Measurements from ENCODE around the gene SPACA1. TPM values are rescaled to one million over a fixed set of nuclear protein-coding genes. Genes with fewer than 3 reads are reported as not detected.
"Not testable (repeated sequence)": the region's sequence is repeated elsewhere in the genome, so short reads cannot be mapped to it uniquely, and the experiment has no call there.

Gene SPACA1
- not detected for polyA plus RNA-seq (2013, experiment 1 of 2)
- not detected for polyA plus RNA-seq (2013, experiment 2 of 2)

- Histone ChIP-seq H3K4me2 (ENCODE audit: insufficient read depth, low read length, poor library complexity, severe bottlenecking) (no peak within 1 kb of the TSS), H3K23ac (ENCODE audit: low read depth, low read length, poor library complexity) (peak within 1 kb of the TSS; percentile 48), H3K4me3 (ENCODE audit: low read length in 2 of 2) (no peak within 1 kb of the TSS), H2BK12ac (ENCODE audit: low read length) (no peak within 1 kb of the TSS), H3K4me1 (ENCODE audit: control insufficient read depth in 2 of 2, insufficient read depth in 1 of 2, low read depth in 1 of 2, low read length in 2 of 2) (peaks cover 0 to 5% of the 10 kb centered on the region in 2 donors), H3K9ac (ENCODE audit: low read depth, low read length, poor library complexity) (peak within 1 kb of the TSS; percentile 21), H3K14ac (ENCODE audit: low read length) (peak within 1 kb of the TSS; percentile 94), H3K36me3 (replicated peaks in 1 of 2; ENCODE audit: control insufficient read depth in 2 of 2, insufficient read depth in 2 of 2, low read length in 2 of 2) (no peaks in the 10 kb centered on the region), H4K91ac (ENCODE audit: low read depth, low read length, poor library complexity) (no peak within 1 kb of the TSS), H3K79me1 (ENCODE audit: low read depth, low read length) (no peaks in the 10 kb centered on the region), H2BK15ac (ENCODE audit: low read length) (no peak within 1 kb of the TSS), H4K8ac (ENCODE audit: low read depth, low read length) (no peak within 1 kb of the TSS), H2AFZ (ENCODE audit: low read length) (no peak within 1 kb of the TSS), H3K27me3 (ENCODE audit: control insufficient read depth in 3 of 3, insufficient read depth in 3 of 3, low read depth in 1 of 3, low read length in 3 of 3) (no peaks in the 10 kb centered on the region), H2BK5ac (ENCODE audit: low read length) (peak within 1 kb of the TSS; percentile 54), H3K4ac (ENCODE audit: low read length) (peak within 1 kb of the TSS; percentile 66), H2BK120ac (ENCODE audit: low read depth, low read length) (no peak within 1 kb of the TSS), H2AK5ac (ENCODE audit: low read depth, low read length) (peak within 1 kb of the TSS; percentile 97), H3K9me3 (replicated peaks in 1 of 2; ENCODE audit: control insufficient read depth in 2 of 2, insufficient read depth in 1 of 2, low read depth in 1 of 2, low read length in 2 of 2) (peaks cover 0 to 5% of the 10 kb centered on the region in 2 donors), H3K27ac (replicated peaks; ENCODE audit: low read length) (no peak within 1 kb of the TSS), H3K18ac (ENCODE audit: low read length) (peak within 1 kb of the TSS; percentile 52)
- no peak for DNase-seq (ENCODE audit: low spot score)
- WGBS, 2 donors (ENCODE audit: extremely low coverage in 2 of 2, insufficient read length in 2 of 2, insufficient replicate concordance in 1 of 2): no CpG with 5 or more reads among the region's 77 CpGs
Observed at GRCh38 chr6:88047510-88048150, at the start of gene SPACA1. Gene SPACA1, plus strand, starts transcription at chr6:88047841. Its CDS starts 65 bp downstream, at chr6:88047906.

- DNase-seq (ENCODE audit: low spot score): no peak
- H3K9ac ChIP-seq (ENCODE audit: low read depth, low read length, poor library complexity): no peak overlapping the region
- no peak overlapping the region for H4K8ac ChIP-seq (ENCODE audit: low read depth, low read length)
- H3K4me1 ChIP-seq (ENCODE audit: control insufficient read depth in 2 of 2, insufficient read depth in 1 of 2, low read depth in 1 of 2, low read length in 2 of 2): no peaks in the 10 kb centered on the region
- no peaks in the 10 kb centered on the region for H3K36me3 ChIP-seq (replicated peaks in 1 of 2; ENCODE audit: control insufficient read depth in 2 of 2, insufficient read depth in 2 of 2, low read length in 2 of 2)
- no peaks in the 10 kb centered on the region for H3K79me1 ChIP-seq (ENCODE audit: low read depth, low read length)
- H3K4me3 ChIP-seq (ENCODE audit: low read length in 2 of 2): no peak overlapping the region
- H3K4ac ChIP-seq (ENCODE audit: low read length): no peak overlapping the region
- no peak overlapping the region for H3K23ac ChIP-seq (ENCODE audit: low read depth, low read length, poor library complexity)
- no CpG with 5 or more reads among the region's 1 CpG for WGBS, 2 donors (ENCODE audit: extremely low coverage in 2 of 2, insufficient read length in 2 of 2, insufficient replicate concordance in 1 of 2)
- H2BK12ac ChIP-seq (ENCODE audit: low read length): no peak overlapping the region
- H4K91ac ChIP-seq (ENCODE audit: low read depth, low read length, poor library complexity): no peak overlapping the region
- no peak overlapping the region for H3K18ac ChIP-seq (ENCODE audit: low read length)
- H3K14ac ChIP-seq (ENCODE audit: low read length): no peak overlapping the region
- no peak overlapping the region for H2BK5ac ChIP-seq (ENCODE audit: low read length)
- no peak overlapping the region for H2AFZ ChIP-seq (ENCODE audit: low read length)
- no peak overlapping the region for H3K27ac ChIP-seq (replicated peaks; ENCODE audit: low read length)
- H2BK120ac ChIP-seq (ENCODE audit: low read depth, low read length): no peak overlapping the region
- no peak overlapping the region for H2AK5ac ChIP-seq (ENCODE audit: low read depth, low read length)
- H2BK15ac ChIP-seq (ENCODE audit: low read length): no peak overlapping the region
- H3K9me3 ChIP-seq (replicated peaks in 1 of 2; ENCODE audit: control insufficient read depth in 2 of 2, insufficient read depth in 1 of 2, low read depth in 1 of 2, low read length in 2 of 2): no peaks in the 10 kb centered on the region
- H3K27me3 ChIP-seq (ENCODE audit: control insufficient read depth in 3 of 3, insufficient read depth in 3 of 3, low read depth in 1 of 3, low read length in 3 of 3): no peaks in the 10 kb centered on the region
- H3K4me2 ChIP-seq (ENCODE audit: insufficient read depth, low read length, poor library complexity, severe bottlenecking): no peak overlapping the region
Observed at GRCh38 chr6:88000713-88001112, 46.9 kb upstream of the SPACA1 start.

- H3K23ac ChIP-seq (ENCODE audit: low read depth, low read length, poor library complexity); H2BK120ac ChIP-seq (ENCODE audit: low read depth, low read length); H3K27ac ChIP-seq (replicated peaks; ENCODE audit: low read length); H3K14ac ChIP-seq (ENCODE audit: low read length); H3K9ac ChIP-seq (ENCODE audit: low read depth, low read length, poor library complexity); H3K4me1 ChIP-seq (ENCODE audit: control insufficient read depth in 2 of 2, insufficient read depth in 1 of 2, low read depth in 1 of 2, low read length in 2 of 2); H2BK5ac ChIP-seq (ENCODE audit: low read length); H2BK15ac ChIP-seq (ENCODE audit: low read length); H3K4me3 ChIP-seq (ENCODE audit: low read length in 2 of 2); H2AK5ac ChIP-seq (ENCODE audit: low read depth, low read length); DNase-seq (ENCODE audit: low spot score); H2AFZ ChIP-seq (ENCODE audit: low read length); H3K36me3 ChIP-seq (replicated peaks in 1 of 2; ENCODE audit: control insufficient read depth in 2 of 2, insufficient read depth in 2 of 2, low read length in 2 of 2); H3K9me3 ChIP-seq (replicated peaks in 1 of 2; ENCODE audit: control insufficient read depth in 2 of 2, insufficient read depth in 1 of 2, low read depth in 1 of 2, low read length in 2 of 2); H3K18ac ChIP-seq (ENCODE audit: low read length); H2BK12ac ChIP-seq (ENCODE audit: low read length); H3K4ac ChIP-seq (ENCODE audit: low read length); H3K27me3 ChIP-seq (ENCODE audit: control insufficient read depth in 3 of 3, insufficient read depth in 3 of 3, low read depth in 1 of 3, low read length in 3 of 3); H4K8ac ChIP-seq (ENCODE audit: low read depth, low read length); H3K79me1 ChIP-seq (ENCODE audit: low read depth, low read length); H4K91ac ChIP-seq (ENCODE audit: low read depth, low read length, poor library complexity); H3K4me2 ChIP-seq (ENCODE audit: insufficient read depth, low read length, poor library complexity, severe bottlenecking): not testable (repeated sequence)
- WGBS, 2 donors (ENCODE audit: extremely low coverage in 2 of 2, insufficient read length in 2 of 2, insufficient replicate concordance in 1 of 2): no CpG with 5 or more reads among the region's 8 CpGs
Observed at GRCh38 chr6:88001279-88001678, 46.4 kb upstream of the SPACA1 start.

GRCh38 chr6:88004707-88005106 lies 42.9 kb upstream of the SPACA1 start:
- Histone ChIP-seq H3K4me3 (ENCODE audit: low read length in 2 of 2) (no peak overlapping the region), H2BK120ac (ENCODE audit: low read depth, low read length) (no peak overlapping the region), H3K9me3 (replicated peaks in 1 of 2; ENCODE audit: control insufficient read depth in 2 of 2, insufficient read depth in 1 of 2, low read depth in 1 of 2, low read length in 2 of 2) (no peaks in the 10 kb centered on the region), H3K4ac (ENCODE audit: low read length) (no peak overlapping the region), H3K36me3 (replicated peaks in 1 of 2; ENCODE audit: control insufficient read depth in 2 of 2, insufficient read depth in 2 of 2, low read length in 2 of 2) (no peaks in the 10 kb centered on the region), H2BK5ac (ENCODE audit: low read length) (no peak overlapping the region), H2BK12ac (ENCODE audit: low read length) (no peak overlapping the region), H3K9ac (ENCODE audit: low read depth, low read length, poor library complexity) (no peak overlapping the region), H3K79me1 (ENCODE audit: low read depth, low read length) (no peaks in the 10 kb centered on the region), H3K23ac (ENCODE audit: low read depth, low read length, poor library complexity) (no peak overlapping the region), H3K4me1 (ENCODE audit: control insufficient read depth in 2 of 2, insufficient read depth in 1 of 2, low read depth in 1 of 2, low read length in 2 of 2) (no peaks in the 10 kb centered on the region), H3K18ac (ENCODE audit: low read length) (no peak overlapping the region), H4K91ac (ENCODE audit: low read depth, low read length, poor library complexity) (no peak overlapping the region), H3K27ac (replicated peaks; ENCODE audit: low read length) (no peak overlapping the region), H3K4me2 (ENCODE audit: insufficient read depth, low read length, poor library complexity, severe bottlenecking) (no peak overlapping the region), H3K27me3 (ENCODE audit: control insufficient read depth in 3 of 3, insufficient read depth in 3 of 3, low read depth in 1 of 3, low read length in 3 of 3) (no peaks in the 10 kb centered on the region), H2AK5ac (ENCODE audit: low read depth, low read length) (no peak overlapping the region), H3K14ac (ENCODE audit: low read length) (no peak overlapping the region), H4K8ac (ENCODE audit: low read depth, low read length) (no peak overlapping the region), H2BK15ac (ENCODE audit: low read length) (no peak overlapping the region), H2AFZ (ENCODE audit: low read length) (no peak overlapping the region)
- WGBS, 2 donors (ENCODE audit: extremely low coverage in 2 of 2, insufficient read length in 2 of 2, insufficient replicate concordance in 1 of 2): no CpG with 5 or more reads among the region's 4 CpGs
- DNase-seq (ENCODE audit: low spot score): no peak
